GM12873 (cell line): ENCODE data around the gene CAMK1G.

Experiments used
- TF ChIP-seq, protein P1 (sequence below): IDR thresholded peaks from 2 replicates; pipeline ENCODE4 v1.5.1; 2012; ENCODE audit warnings: low read depth, mild to moderate bottlenecking, moderate library complexity, low read length, control low read depth; ENCODE audit not compliant: insufficient read depth; ENCODE audit errors: missing control alignments

The CAMK1G gene

DNA sequence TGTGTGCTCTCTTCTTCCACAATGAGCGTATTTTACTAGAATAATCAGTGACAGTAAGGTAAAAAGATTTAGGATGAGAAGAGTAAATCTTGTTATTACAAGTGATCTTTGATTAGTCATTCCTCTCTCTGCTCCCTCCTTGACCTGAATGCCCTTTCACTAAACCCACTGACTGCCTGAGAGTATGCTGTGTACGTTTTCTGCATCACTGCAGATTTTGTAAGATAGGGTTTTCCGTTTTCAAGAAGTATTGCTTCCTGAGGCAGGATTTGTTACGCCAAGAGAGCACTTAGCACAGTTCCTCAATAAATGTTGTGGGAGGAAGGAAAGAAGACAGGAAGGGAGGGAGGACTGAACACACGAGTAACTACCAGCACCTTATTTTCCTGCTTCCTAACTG lies 76.4 kb downstream of the CAMK1G start:
- TF ChIP-seq, protein P1, sequence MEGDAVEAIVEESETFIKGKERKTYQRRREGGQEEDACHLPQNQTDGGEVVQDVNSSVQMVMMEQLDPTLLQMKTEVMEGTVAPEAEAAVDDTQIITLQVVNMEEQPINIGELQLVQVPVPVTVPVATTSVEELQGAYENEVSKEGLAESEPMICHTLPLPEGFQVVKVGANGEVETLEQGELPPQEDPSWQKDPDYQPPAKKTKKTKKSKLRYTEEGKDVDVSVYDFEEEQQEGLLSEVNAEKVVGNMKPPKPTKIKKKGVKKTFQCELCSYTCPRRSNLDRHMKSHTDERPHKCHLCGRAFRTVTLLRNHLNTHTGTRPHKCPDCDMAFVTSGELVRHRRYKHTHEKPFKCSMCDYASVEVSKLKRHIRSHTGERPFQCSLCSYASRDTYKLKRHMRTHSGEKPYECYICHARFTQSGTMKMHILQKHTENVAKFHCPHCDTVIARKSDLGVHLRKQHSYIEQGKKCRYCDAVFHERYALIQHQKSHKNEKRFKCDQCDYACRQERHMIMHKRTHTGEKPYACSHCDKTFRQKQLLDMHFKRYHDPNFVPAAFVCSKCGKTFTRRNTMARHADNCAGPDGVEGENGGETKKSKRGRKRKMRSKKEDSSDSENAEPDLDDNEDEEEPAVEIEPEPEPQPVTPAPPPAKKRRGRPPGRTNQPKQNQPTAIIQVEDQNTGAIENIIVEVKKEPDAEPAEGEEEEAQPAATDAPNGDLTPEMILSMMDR = no peak

DNA sequence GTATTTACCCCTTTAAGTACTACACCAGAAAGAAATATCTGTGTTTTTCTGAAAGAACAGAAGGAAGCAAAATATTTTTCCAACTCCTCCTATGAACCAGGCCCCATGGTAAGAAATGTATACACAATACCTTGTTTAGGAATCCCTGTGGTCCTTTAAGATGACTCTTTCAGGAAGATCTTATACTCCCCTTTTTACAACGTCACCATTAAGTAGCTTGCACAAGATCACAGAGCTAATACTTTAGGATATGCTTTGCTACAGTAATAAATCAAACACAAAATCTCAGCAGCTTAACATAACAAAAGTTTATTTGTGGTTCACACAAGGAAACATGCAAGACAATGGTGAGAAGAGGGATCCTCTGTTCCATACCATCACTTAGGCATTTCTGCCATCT lies 77.6 kb downstream of the CAMK1G start:
- TF ChIP-seq, protein P1 = no peak

DNA sequence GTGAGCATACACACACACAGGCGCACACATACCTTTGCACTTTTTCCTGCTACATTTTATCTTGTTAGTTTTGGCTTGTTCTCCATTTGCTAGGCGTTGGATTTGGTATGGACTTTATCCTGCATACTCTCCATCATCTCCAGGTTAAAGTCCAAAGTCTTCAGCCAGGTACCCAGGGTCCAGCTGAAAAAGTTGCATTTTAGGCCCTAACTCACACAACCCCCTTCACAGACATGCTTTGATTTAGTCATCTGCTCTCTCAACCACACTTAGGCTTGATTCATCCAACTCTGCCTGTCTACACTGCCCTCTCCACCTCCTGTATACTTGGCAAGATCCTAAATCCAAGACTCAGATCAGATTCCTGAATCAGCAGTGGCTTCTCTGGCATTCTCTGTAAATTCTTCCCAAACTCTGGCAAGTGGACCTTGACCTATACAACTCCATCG lies 79.4 kb downstream of the CAMK1G start:
- TF ChIP-seq, protein P1 = no peak
